ENCODE data around the gene RBM46.

Gene RBM46, protein sequence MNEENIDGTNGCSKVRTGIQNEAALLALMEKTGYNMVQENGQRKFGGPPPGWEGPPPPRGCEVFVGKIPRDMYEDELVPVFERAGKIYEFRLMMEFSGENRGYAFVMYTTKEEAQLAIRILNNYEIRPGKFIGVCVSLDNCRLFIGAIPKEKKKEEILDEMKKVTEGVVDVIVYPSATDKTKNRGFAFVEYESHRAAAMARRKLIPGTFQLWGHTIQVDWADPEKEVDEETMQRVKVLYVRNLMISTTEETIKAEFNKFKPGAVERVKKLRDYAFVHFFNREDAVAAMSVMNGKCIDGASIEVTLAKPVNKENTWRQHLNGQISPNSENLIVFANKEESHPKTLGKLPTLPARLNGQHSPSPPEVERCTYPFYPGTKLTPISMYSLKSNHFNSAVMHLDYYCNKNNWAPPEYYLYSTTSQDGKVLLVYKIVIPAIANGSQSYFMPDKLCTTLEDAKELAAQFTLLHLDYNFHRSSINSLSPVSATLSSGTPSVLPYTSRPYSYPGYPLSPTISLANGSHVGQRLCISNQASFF

DNA sequence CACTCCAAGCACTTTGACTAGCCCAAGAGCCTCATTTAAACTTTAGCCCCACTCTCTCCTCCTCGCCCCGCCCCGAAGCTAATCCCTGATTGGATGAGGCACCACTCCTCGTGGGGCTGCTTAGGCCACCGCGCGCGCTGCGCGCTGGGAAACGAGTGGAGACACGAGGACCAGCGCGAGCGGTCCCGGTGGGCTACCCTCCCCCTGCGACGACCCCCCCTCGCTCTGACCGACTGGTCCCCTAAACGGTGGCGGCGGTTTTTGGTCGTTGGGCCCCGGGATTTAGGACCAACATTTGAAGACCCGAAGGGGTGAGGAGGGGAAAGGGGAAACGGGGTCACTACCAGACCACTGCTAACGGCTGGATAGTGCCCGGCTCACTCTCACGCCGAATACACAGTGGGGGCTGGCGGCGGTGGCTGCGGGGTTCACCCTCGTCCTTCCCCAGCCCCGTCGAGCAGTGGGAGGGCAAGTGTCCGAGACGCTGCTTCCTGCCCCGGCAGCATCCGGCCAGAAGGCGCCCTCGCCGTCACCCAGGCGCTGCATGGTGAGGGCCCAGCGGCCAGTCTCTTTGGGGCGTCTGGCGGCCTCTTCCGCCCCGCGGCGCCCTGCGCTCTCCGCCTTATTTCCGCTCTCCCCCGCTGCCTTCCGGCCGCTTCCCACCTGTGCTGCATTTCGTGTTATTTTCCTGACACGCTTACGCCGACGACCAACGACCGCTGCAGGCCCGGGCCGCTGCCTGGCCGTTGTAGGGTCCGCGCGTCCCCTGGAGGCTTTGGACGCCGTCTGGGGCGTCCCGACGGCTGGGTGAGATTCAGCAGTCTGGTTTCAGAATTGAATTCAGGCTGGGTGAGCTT lies at the start of gene RBM46:
Gene RBM46, plus strand, starts transcription at position 147 of the 857 bp plus-strand sequence. CDS start 15,481 bp downstream, outside the sequence.
- no peak for DNase-seq (ENCODE audit: low spot score)

DNA sequence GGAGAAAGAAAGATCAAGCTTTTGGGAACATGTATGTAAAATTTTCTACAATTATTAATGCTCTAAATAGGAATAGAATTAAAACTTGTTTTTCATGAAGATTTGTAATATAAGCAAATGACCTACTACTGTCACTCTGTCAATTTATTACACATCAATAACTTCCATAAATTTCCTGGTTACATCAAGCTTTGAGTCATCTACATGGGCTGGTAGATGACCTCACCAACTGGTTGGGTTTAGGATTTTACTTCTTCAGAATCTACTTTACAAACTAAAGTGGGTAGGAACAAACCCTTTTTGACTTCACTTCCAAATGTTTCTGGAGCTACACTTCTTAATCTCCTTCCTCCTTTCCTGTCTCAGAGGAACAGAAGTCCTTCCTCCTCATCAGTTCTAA lies 49.3 kb upstream of the RBM46 start:
- DNase-seq (ENCODE audit: low spot score) = no peak

DNA sequence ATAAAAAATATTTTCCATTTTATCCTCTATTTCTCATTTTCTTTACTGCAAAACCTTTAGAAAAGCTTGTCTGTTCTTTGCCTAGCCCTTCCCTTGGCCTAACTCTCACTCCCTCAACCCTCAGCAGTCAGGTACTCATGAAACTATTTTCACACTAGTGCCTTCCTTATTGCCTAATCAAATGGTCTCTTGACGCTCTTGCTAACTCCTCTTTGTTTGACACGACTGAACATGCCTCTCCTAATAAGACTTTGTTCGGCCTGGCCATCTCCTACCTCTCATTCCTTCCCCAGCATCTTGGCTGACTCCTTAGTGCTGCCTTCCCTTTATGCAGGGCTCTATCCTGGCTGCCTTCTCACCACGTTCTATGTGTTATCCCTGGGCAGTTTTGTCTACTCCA lies 48.4 kb upstream of the RBM46 start:
- DNase-seq (ENCODE audit: low spot score) = no peak

DNA sequence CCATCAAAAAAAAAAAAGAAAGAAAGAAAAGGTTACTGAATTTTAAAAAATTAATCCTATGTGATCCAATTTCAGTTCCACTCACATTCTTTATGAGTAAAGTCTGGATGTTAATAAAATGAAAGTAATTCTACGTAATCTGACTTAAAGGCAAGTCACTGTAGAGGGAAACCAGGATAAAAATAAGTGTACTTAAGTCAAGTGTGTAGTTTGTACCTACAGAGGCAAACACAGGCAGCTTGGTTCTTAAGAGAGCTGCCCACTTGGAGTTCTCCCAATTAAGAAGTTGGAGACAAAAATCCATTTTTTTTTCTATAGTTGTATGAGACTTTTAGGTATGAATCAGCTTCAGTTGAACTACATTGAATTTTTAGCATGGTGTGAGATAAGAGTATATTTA lies 44.3 kb upstream of the RBM46 start:
- DNase-seq (ENCODE audit: low spot score) = no peak

DNA sequence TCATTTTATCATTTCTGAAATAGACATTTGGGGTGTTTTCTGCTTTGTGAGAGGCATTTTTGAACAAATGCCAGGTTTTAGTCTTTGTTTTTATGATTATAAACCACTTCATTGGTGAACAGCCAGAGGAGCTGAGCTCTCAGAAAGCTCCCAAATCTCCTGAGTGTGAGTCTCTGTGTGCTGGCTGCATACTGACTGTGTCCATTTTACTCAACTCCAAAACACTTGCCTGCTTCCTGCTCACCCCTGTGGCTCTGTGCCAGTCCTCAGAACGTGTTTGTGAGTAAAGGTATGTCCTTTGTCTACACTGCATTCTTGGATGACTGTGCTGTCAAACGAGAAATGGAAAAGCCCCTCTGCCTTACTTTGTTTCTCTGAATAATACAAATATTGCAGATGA lies 42.6 kb upstream of the RBM46 start:
- no peak for DNase-seq (ENCODE audit: low spot score)

DNA sequence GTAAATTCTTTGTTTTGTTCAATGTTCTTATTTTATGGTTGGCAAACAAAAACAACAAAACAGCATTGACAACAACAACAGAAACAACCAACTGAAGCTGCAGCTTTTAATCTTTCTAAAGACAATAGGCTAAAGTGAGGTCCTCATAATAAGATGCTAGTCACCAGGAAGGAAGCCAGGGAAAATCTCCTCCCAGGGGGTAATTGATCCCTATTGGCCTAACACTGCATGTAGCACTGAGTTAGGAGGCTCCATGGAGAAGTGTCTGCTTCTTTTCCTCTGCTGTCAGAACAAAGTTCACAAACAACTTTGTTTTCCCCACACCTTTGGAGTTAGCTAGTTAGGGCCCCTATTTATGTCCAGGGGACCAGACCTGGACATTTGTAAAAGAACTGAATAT lies 42.0 kb upstream of the RBM46 start:
- no peak for DNase-seq (ENCODE audit: low spot score)

DNA sequence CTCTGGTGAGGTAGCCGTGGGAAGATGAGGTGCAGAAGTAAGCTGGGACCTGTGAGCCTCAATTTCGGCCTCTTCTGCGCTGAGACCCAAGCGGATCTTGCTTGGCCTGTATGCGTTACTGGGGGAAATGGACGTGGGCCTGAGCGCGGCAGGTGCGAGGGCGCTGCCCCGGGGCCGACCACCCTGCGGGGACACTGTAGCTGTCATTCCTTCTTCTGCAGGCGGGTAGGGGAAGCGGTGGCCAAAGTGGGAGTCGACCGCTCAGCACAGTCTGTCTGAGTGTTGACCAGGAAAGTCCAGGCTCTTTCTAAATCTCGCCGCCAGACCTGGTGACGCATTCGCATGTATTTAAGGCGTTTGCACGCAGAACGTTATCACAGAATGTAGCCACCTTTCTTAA lies 40.6 kb upstream of the RBM46 start:
- no peak for DNase-seq (ENCODE audit: low spot score)

DNA sequence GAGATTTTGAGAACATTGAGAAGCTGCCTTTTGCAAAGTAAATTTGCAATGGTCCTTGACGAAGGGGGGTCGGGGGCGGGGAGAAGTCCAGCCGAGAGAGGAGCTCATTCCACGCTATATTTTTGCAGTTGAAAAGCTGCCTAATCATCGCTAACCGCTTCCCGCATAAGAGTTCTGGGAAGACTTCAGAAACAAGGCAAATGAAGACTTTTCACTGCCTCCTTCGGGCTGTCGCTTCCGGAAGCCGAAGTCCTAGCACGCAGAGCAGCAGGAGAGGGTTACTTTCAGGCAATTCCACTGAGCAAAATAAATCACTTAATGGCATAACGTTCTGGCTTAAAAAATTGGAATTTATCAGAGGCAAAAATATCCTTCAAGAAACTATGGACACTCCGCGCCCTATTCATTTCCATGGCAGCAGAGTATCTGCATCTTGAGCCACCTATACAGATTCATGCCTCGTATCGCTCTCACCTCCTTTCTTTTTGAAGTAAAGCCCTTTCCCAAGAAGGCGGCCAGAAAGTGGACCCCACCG lies 39.9 kb upstream of the RBM46 start:
- DNase-seq (ENCODE audit: low spot score) = no peak

DNA sequence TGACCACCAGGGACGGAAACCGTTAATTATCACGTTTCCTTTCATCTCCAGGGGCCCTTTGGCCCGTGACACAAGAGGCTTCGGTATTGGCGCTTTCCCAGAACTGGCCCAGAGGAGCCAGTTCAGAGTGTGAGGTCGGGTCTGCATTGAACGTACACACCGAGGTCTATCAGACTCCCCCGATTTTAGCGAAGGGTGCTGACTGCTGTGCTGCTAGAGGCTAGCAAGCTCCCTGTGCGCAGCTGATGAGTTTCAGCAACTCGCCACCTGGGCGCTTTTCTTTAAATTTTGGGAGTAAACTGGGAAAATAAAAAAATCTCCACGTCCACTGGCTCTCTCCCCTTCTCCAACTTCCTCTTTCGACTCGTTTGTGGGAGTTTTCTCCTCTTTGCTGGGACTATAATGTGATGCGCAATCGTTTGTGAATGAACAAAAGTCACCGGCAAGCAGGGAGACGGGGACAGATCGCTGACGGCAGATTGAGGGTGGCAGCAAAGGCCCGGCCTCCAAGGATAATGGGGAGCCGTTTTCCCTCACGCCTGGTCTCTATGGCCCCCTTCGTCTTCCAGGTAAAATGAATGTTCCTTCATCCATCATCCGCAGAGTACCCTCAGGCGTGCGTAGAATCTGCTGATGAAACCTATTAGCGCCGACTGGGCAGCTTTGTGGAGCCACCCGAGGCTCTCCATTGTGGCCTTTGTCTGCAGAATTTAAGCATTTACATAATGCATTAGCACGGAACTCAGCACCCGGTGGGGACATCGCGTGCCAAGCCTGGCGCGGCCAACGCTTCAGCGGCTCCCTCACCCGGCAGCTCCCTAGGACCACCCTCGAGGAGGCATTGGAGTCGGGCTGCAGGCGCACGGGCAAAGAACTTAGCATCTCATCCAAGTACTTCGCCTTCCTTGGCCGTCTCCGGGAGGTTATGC lies 38.9 kb upstream of the RBM46 start:
- no peak for DNase-seq (ENCODE audit: low spot score)

DNA sequence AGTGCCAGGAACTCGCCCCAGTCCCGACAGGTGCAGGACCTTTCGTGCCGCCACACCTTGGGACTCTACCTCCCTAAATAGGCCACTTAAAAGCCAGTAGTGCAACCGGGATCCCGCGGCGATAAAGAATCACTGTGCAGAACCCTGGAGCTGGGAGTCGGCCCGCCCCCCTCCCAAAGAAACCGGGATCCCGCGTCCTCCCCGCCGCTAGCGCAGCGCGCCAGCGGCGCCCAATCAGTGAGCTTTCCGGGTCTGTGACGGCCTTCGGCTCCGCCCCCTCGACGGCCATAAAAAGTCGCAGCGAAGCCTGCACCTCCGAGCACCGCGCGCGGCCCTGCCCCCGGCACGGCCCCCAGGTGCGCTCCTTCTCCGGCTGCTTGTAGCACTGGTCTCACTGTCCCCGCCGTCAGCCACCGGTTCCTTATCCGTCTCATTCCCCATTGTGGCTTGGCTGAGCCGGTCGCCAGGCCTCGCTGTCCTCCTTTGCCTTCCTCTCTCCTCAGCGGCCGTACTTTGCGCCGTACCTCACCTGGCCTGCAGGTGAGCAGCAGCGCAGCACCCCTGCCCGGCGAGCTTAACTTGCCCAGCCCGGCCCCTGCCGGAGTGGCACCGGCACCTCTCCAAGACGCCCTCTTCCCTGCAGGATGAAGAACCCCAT lies 37.3 kb upstream of the RBM46 start, which contains the start of gene LRAT:
Gene LRAT, plus strand, starts transcription at position 318 of the 658 bp plus-strand sequence. Its CDS starts 327 bp downstream, at position 645.
- no peak for DNase-seq (ENCODE audit: low spot score)

DNA sequence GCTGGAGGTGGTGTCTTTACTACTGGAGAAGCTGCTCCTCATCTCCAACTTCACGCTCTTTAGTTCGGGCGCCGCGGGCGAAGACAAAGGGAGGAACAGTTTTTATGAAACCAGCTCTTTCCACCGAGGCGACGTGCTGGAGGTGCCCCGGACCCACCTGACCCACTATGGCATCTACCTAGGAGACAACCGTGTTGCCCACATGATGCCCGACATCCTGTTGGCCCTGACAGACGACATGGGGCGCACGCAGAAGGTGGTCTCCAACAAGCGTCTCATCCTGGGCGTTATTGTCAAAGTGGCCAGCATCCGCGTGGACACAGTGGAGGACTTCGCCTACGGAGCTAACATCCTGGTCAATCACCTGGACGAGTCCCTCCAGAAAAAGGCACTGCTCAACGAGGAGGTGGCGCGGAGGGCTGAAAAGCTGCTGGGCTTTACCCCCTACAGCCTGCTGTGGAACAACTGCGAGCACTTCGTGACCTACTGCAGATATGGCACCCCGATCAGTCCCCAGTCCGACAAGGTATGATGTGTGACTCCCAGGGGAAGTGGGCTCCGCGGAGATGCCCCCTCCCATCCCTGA lies 36.6 kb upstream of the RBM46 start:
- no peak for DNase-seq (ENCODE audit: low spot score)

DNA sequence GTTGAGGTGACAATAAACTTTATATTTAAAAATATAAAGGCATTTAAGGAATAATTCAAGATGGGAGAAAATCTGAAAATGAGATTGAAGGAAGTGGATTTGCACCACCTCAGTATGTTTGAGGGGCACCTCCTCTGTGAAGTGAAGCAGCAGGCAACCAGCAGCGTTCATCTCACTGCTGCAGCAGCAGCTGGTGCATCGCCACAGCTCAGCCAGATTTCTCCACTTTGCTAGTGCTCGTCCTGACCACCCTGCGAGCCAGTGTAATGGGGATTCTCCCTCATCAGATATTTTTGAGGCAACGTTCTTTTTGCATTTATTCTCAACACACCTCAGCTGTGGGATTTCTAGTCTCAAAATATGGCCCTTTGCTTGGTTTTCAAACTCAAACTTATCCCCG lies 23.4 kb upstream of the RBM46 start:
- DNase-seq (ENCODE audit: low spot score) = no peak

DNA sequence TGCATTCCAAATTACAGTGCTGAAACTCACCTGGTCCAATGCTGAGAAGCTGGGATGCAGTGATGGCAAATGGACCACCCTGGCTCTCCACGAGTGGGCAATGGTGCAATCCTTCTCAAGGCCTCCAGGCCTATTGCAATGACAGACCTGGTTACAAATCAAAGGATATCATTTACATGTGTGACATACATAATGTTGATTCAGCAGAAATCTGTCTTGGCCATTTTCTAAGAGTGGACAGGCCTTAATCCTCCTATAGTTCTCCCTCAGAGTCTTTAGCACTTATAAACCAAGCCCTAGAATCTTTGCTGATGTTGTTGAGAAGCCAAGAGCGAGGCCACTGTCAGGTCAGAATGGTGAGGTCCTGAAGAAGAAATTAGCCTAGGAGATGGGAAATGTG lies 20.2 kb upstream of the RBM46 start:
- no peak for DNase-seq (ENCODE audit: low spot score)

DNA sequence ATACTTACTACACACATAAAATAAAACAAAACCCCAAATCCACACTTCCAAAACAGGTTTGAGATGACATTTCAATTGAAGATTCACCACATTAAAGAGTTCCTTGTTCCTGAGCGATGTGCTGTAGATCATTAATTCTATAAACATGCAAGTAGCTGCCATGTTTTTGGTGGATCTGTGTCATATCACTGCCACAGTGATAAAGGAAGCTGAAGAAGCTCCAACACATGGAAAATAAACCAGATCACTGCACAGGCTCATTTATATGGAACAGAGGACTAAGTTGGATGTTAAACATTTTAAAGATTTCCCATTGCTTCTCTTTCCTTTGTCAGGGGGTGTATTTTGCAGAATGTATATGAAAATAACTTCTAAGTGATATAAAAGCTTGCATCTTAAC lies 2.8 kb upstream of the RBM46 start:
- DNase-seq (ENCODE audit: low spot score) = no peak

DNA sequence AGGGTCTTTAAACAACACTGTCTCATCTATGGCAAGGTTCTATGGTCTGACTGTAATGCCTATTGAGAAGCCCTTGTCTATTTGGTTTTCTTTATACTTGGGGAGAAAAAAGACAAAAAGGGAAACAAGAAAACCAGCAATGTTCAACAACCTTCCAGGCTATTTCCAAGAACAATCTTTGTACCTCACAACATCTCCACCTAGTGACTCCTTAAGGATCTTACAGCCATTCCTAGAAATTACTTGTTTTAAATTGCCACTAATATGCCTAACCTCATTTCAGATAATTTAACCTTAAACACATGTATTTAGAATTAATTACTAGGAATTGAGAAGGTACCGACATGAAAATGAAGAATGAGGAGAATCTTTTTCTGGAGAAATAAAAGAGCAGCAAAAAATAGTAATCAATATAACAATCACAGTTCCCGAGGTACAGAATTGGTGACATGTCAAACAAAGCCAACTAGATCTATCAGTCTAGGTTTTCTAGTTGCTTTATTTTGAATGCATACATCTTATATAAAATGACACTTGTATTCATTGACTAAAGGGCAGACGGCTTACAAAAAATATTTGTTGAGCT lies 1.6 kb upstream of the RBM46 start:
- DNase-seq (ENCODE audit: low spot score) = no peak

DNA sequence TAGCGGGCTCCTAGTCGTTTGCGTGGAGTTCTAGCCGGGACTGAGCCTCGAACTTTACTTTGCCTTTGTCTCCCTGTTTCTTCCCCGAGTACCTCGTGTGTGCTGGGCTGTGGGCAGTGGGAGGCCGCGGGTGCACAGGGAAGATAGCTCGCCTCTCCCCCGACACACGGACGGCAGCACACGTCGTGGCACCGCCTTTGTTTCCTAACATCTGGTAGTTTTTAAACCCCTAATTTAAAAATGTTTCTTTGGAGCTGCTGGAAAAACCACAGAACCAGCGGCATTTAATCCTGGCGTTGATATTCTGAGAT lies 866 bp downstream of the RBM46 start:
- DNase-seq (ENCODE audit: low spot score) = no peak

DNA sequence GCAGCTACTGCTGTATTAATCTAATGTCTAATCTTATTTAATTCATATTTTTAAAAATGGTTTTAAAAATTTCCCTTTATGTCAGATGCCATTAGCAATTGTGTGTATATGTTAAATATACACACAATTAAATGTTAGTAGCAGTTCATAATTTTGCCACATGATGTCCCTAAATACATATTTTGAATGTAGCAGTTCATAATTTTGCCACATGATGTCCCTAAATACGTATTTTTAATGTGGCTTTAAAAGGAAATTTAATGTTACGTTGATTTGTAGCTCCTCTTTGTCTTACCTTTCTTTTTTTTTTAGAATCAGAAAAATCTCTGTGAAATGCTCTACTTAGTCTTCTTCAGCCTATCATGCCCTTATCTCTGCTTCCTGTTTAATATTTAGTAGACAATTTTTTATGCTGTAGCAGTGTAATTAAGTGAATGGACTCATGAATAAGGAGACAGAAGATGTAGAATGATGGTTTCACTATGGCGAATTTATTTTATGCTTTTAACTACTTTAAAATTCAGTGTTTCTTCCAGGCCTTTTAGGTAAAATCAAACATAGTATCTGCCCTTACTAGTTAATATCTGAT lies 26.1 kb downstream of the RBM46 start:
- no peak for DNase-seq (ENCODE audit: low spot score)

DNA sequence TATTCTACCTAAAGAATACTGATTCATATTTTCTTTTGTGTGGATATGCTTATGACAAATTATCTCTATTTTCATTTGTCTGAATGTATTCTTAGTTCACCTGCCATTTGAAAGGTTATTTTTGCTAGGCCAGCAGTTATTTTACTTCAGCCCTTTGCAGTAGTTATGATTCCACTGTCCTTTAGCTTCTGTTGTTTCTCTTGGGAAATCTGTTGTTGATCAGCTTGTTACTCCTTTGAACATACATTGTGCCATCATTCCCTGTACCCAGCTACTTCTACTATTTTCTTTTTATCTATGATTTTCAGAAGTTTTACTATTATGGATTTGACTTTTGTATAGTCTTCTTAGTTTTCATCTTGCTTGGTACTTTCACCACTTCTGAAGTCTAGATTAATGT lies 37.2 kb downstream of the RBM46 start:
- no peak for DNase-seq (ENCODE audit: low spot score)

DNA sequence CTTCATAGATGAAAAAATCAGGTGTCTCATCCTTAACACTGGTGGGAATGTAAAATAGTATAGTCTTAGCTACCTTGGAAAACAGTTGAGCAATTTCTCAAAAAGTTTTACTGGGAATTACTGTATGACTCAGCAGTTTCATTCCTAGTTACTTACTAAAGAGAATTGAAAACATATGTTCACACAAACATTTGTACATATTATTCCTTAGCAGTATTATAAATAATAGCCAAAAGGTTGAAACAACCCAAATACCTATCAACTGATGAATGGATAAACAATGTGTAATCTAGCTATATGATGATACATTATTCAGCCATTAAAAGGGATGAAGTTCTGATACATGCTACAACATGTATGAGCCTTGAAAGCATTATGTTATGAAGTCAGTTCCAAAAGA lies 41.7 kb downstream of the RBM46 start:
- no peak for DNase-seq (ENCODE audit: low spot score)

DNA sequence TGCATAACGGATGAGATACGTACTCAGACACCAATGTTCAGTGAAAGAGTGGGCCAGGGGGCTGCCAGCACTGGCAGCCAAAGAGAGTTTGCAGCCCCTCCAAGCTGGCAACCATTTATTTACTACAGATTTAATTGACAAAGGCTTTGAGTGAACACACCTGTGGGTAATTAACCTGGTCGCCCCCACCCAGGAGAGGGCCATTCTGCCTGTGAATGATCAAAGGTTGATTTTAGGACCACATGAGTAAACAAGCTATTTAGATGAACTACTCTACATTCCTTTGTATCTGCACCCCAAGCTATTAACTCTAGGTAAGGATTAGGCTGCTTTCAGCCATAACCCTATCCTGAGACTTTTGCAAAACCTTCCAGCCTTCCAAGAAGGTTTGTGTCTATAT lies 55.0 kb downstream of the RBM46 start:
- DNase-seq (ENCODE audit: low spot score) = no peak

Measured in left forelimb (tissue), 1 donor.